ENCODE measurements around the gene CDC42EP2. TPM values are rescaled to one million over a fixed set of nuclear protein-coding genes. Genes with fewer than 3 reads are reported as not detected.

Gene CDC42EP2
- total and polyA plus RNA-seq, 2 of the 13 experiments (the other 11 are each of a cell fraction or from before 2014, with no cell fraction given): 2.3 to 7.1 TPM

DNA sequence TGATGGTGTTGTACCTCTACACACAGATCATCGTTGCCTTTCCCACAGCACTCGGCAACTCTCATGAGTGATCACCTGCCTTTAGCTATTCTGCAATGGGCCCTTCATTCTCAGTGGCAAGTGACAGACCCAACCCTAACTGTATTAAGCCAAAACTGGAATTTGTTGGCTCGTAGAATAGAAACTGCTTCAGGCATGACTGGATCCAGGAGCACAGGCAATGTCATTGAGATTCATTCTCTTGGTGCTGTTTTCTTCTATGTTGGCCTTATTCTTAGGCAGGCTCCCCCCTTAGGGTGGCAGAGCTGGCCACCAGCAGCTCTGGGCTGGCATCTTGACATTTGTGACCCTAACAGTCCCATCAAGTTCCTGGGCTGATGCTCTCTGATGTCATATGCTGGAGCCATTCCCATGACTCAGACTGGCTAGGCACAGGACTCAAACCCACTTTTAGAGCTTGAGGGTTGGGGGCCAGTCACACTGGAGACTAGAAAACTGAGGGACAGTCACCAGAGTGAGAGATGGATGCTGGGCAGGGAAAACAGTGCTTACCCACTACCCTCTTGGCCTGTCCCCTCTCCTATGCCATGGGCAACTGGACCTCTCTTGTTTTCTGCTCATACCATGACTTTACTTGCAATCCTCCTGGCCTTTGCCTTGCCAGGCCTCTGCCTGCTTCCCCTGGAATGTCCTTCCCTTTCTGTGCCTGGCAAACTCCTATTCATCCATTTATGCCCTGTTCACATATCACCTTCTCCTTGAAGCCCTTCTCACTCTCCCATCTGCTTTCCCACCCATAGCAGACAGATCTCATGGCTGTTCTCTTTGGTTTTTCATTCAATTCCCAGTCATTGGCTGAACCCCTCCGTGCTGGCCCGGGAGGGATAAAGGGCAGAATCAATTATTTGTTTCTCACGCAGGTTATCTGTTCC is 7.1 kb upstream of the CDC42EP2 start:
- FAIRE-seq: no peak
- peak overlapping the region; percentile 25; the same call in 1 of the 2 replicates for H3K4me2 ChIP-seq (ENCODE audit: low read depth, low read length)

More for the DNA sequence above, 7.1 kb upstream of the CDC42EP2 start:
- no peak for DNase-seq (ENCODE audit: low spot score)
- WGBS (ENCODE audit: low lambda C conversion rate): 64% methylated on average over 6 of the region's 6 CpGs
- no peaks in the 10 kb centered on the region for H3K79me2 ChIP-seq (ENCODE audit: insufficient read depth, low read length)
- TF ChIP-seq BORCS8-MEF2B (CRISPR knock-in tag; IDR thresholded peaks at IDR 0.05) (0 out of 2 replicates have a peak, but pooled peaks have one; percentile 33), BRD4 (CRISPR knock-in tag; IDR thresholded peaks at IDR 0.05) (no peak), CBX2 (IDR thresholded peaks at IDR 0.05; ENCODE audit: low read depth, low read length) (no peak), CBX2 (CRISPR knock-in tag; IDR thresholded peaks at IDR 0.05; ENCODE audit: low read depth) (no peak), ZNF556 (CRISPR knock-in tag; IDR thresholded peaks at IDR 0.05; ENCODE audit: borderline replicate concordance) (no peak), ZNF282 (IDR thresholded peaks at IDR 0.05; ENCODE audit: partially characterized antibody) (no peak), U2AF1 (optimal IDR thresholded peaks at IDR 0.05; ENCODE audit: low read depth, low read length) (no peak), HNRNPK (IDR thresholded peaks at IDR 0.05; ENCODE audit: low read depth, low read length, poor library complexity, severe bottlenecking) (no peak), ZMYM3 (CRISPR knock-in tag; IDR thresholded peaks at IDR 0.05) (0 out of 2 replicates have a peak, but pooled peaks have one; percentile 42), ZBTB20 (CRISPR knock-in tag; IDR thresholded peaks at IDR 0.05; ENCODE audit: borderline replicate concordance, low read depth) (no peak), ZNF329 (CRISPR knock-in tag; IDR thresholded peaks at IDR 0.05; ENCODE audit: low read depth) (peak; percentile 99), ZNF20 (CRISPR knock-in tag; IDR thresholded peaks at IDR 0.05) (no peak)
- TF ChIP-seq, protein P1, sequence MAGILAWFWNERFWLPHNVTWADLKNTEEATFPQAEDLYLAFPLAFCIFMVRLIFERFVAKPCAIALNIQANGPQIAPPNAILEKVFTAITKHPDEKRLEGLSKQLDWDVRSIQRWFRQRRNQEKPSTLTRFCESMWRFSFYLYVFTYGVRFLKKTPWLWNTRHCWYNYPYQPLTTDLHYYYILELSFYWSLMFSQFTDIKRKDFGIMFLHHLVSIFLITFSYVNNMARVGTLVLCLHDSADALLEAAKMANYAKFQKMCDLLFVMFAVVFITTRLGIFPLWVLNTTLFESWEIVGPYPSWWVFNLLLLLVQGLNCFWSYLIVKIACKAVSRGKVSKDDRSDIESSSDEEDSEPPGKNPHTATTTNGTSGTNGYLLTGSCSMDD (CRISPR knock-in tag; IDR thresholded peaks at IDR 0.05): no peak
- TF ChIP-seq, protein P2, sequence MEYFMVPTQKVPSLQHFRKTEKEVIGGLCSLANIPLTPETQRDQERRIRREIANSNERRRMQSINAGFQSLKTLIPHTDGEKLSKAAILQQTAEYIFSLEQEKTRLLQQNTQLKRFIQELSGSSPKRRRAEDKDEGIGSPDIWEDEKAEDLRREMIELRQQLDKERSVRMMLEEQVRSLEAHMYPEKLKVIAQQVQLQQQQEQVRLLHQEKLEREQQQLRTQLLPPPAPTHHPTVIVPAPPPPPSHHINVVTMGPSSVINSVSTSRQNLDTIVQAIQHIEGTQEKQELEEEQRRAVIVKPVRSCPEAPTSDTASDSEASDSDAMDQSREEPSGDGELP (IDR thresholded peaks at IDR 0.05; ENCODE audit: borderline replicate concordance, low read depth): no peak
- no TSS peak for BruUV-seq (replicated peaks)
- H2AFZ ChIP-seq (ENCODE audit: low read length): no peak overlapping the region
- H3K9me3 ChIP-seq (ENCODE audit: low read length): no peaks in the 10 kb centered on the region
- ATAC-seq: no peak
- ChIA-PET POLR2A (interaction anchor here (1.1 to 4.3 kb wide), 6 partner anchors 8 to 32 kb away, joined by 3 to 61 read pairs (median 14); partner anchors contain the start of genes CDC42EP2 and DPF2), CTCF (ENCODE audit: low intra/inter-chr PET ratio, low total read pairs) (no interaction called here)
- H3K36me3 ChIP-seq (replicated peaks in 1 of 2; ENCODE audit: control insufficient read depth in 1 of 2, insufficient read depth in 2 of 2, low read length in 2 of 2): no peaks in the 10 kb centered on the region; a peak in 1 of 5 replicates
- H3K9ac ChIP-seq (ENCODE audit: insufficient read depth, low read depth, low read length): no peak overlapping the region; the same call in 1 of the 2 replicates
- no peaks in the 10 kb centered on the region for H3K27me3 ChIP-seq (ENCODE audit: control insufficient read depth in 1 of 2, insufficient read depth in 2 of 2, low read length in 2 of 2)
- no peak overlapping the region for H3K27ac ChIP-seq (ENCODE audit: extremely low read length, insufficient read depth, low read length)
- intact Hi-C loops (cut with micrococcal nuclease; ENCODE audit: unreplicated experiment): no loop called here
- no peak overlapping the region for H3K4me3 ChIP-seq (replicated peaks in 1 of 3; ENCODE audit: insufficient read depth in 1 of 3, low read depth in 2 of 3, low read length in 3 of 3)
- H3K4me1 ChIP-seq (ENCODE audit: insufficient read depth, low read length): peaks cover 76% of the 10 kb centered on the region
- in situ Hi-C loops (cut with HindIII; ENCODE audit: extremely low pct_ligation_motif_present, low pct_unique_long_range_greater_than_20kb): no loop called here
- no peaks in the 10 kb centered on the region for H4K20me1 ChIP-seq (ENCODE audit: insufficient read depth, low read length)
